ENCODE measurements around the gene AQP12A.

- no peak for TF ChIP-seq TEAD4 (IDR thresholded peaks at IDR 0.05; ENCODE audit: borderline replicate concordance, insufficient read depth)
- no peak for TF ChIP-seq YY1 (IDR thresholded peaks at IDR 0.05; ENCODE audit: low read depth)
- TF ChIP-seq CTCF (IDR thresholded peaks at IDR 0.05), result no peak
- no peak for TF ChIP-seq RAD21 (IDR thresholded peaks at IDR 0.05; ENCODE audit: low read length)
These were observed 45.9 kb upstream of the AQP12A start for GRCh38 chr2:240645801-240646175.

Measured in SK-N-SH (cell line).